HG03175 (cell line): ENCODE results near the gene MACROD2.

Experiments
- ATAC-seq: cut with Tn5 transposase; IDR thresholded peaks from one replicate; pipeline ENCODE4 v1.9.1; 2021; ENCODE audit warnings: mild to moderate bottlenecking, moderate library complexity; ENCODE audit not compliant: unreplicated experiment

The MACROD2 gene

GRCh38 chr20:14698605-14699373, 703.5 kb downstream of the MACROD2 start:
- ATAC-seq: no peak

- ATAC-seq: peak; percentile 76
These were observed 705.3 kb downstream of the MACROD2 start for GRCh38 chr20:14700639-14700960.

- no peak for ATAC-seq
These were observed 706.0 kb downstream of the MACROD2 start for GRCh38 chr20:14701326-14701725.

- ATAC-seq: no peak
These were observed 711.2 kb downstream of the MACROD2 start for GRCh38 chr20:14706555-14706954.

- no peak for ATAC-seq
These were observed 711.8 kb downstream of the MACROD2 start for GRCh38 chr20:14707026-14707680.

- no peak for ATAC-seq
These were observed 712.7 kb downstream of the MACROD2 start for GRCh38 chr20:14707865-14708596.

GRCh38 chr20:14709439-14709838, 714.1 kb downstream of the MACROD2 start:
- no peak for ATAC-seq

- ATAC-seq: no peak
These were observed 715.6 kb downstream of the MACROD2 start for GRCh38 chr20:14710951-14711350.

GRCh38 chr20:14711652-14712051, 716.3 kb downstream of the MACROD2 start:
- no peak for ATAC-seq

GRCh38 chr20:14712302-14712739, 717.0 kb downstream of the MACROD2 start:
- ATAC-seq: no peak

- ATAC-seq: no peak
These were observed 720.1 kb downstream of the MACROD2 start for GRCh38 chr20:14715400-14715799.

- no peak for ATAC-seq
These were observed 721.1 kb downstream of the MACROD2 start for GRCh38 chr20:14716351-14716801.

- ATAC-seq: peak; percentile 95
These were observed 722.1 kb downstream of the MACROD2 start for GRCh38 chr20:14717134-14717999.

- no peak for ATAC-seq
These were observed 724.9 kb downstream of the MACROD2 start for GRCh38 chr20:14720251-14720650.

GRCh38 chr20:14721926-14722452, 726.7 kb downstream of the MACROD2 start:
- no peak for ATAC-seq

GRCh38 chr20:14723614-14724013, 728.3 kb downstream of the MACROD2 start:
- ATAC-seq: no peak

- ATAC-seq: no peak
These were observed 728.7 kb downstream of the MACROD2 start for GRCh38 chr20:14724036-14724435.

- no peak for ATAC-seq
These were observed 729.2 kb downstream of the MACROD2 start for GRCh38 chr20:14724468-14724867.

- ATAC-seq: no peak
These were observed 731.3 kb downstream of the MACROD2 start for GRCh38 chr20:14726591-14726990.

- no peak for ATAC-seq
These were observed 732.3 kb downstream of the MACROD2 start for GRCh38 chr20:14727485-14728150.
